ENCODE measurements around the gene MBOAT2. TPM values are rescaled to one million over a fixed set of nuclear protein-coding genes. Genes with fewer than 3 reads are reported as not detected.

MBOAT2 gene
- total RNA-seq, 6 donors from 2014 or later, result 18.8 to 39.2 (median 24.1) TPM

DNA sequence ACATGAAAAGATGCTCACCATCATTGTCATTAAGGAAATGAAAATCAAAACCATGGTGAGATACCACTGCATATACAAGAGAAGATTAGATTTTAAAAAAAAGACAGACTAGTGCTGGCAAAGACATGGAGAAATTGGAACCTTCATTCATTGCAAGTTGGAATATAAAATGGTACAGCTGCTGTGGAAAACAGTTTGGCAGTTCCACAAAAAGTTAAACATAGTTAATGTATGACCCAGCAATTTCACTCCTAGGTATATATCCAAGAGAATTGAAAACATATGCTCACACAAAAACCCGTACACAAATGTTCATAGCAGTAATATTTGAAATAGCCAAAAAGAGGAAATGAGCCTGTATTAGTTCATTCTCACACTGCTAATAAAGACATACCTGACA, 33.7 kb upstream of the MBOAT2 start:
- Histone ChIP-seq H3K4me3 (no peak overlapping the region), H3K36me3 (no peaks in the 10 kb centered on the region), H3K27ac (no peak overlapping the region), H3K9me3 (no peaks in the 10 kb centered on the region), H3K27me3 (no peaks in the 10 kb centered on the region), H3K4me1 (no peaks in the 10 kb centered on the region)
- ATAC-seq (ENCODE audit: low FRiP score in 2 of 2) (no peak), DNase-seq (no peak)
- 33 to 43% methylated on average over 1 of the region's 1 CpG for WGBS, 2 donors
- TF ChIP-seq POLR2A (IDR thresholded peaks at IDR 0.05) (no peak), POLR2AphosphoS5 (IDR thresholded peaks at IDR 0.05) (no peak), EP300 (IDR thresholded peaks at IDR 0.05) (no peak)
- TF ChIP-seq, protein P1, sequence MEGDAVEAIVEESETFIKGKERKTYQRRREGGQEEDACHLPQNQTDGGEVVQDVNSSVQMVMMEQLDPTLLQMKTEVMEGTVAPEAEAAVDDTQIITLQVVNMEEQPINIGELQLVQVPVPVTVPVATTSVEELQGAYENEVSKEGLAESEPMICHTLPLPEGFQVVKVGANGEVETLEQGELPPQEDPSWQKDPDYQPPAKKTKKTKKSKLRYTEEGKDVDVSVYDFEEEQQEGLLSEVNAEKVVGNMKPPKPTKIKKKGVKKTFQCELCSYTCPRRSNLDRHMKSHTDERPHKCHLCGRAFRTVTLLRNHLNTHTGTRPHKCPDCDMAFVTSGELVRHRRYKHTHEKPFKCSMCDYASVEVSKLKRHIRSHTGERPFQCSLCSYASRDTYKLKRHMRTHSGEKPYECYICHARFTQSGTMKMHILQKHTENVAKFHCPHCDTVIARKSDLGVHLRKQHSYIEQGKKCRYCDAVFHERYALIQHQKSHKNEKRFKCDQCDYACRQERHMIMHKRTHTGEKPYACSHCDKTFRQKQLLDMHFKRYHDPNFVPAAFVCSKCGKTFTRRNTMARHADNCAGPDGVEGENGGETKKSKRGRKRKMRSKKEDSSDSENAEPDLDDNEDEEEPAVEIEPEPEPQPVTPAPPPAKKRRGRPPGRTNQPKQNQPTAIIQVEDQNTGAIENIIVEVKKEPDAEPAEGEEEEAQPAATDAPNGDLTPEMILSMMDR (IDR thresholded peaks at IDR 0.05), result no peak

DNA sequence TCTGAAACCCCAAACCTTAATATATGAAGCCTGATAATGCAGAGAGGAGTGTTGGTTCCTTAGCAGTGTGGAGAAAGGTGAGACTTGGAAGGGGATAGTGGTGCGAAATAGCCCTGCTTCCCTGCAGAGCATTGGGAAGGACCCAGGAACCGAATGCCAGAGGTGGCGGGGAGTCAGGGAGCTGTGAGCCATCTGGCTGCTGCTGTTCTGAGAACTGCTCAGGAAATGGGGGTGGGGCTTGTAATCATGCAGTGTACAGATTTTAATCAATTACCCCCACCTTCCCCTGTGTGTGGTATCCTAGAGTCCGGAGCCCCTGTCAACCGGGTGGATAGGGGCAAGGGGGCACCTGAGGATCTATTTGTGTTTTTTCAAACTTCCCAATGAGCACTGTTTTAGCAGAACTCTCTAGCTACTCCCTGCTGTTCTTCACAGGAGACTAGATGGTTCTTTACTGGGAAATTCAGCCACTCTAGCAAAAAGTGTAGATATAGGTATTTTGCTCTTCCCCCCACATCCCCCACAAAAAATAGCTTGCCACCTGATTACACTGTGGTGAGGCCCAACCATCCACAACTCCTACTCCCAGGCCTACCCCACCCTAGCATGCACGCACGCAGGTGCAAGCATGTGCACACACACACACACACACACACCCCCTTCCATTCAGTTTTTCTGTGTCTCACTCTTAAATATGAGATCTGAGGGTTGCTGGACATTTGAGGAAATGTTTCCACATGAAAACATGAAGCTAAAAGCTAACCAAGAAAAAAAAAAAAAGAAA, 30.1 kb upstream of the MBOAT2 start:
- H3K4me3 ChIP-seq, result no peak overlapping the region
- H3K27ac ChIP-seq, result no peak overlapping the region
- H3K27me3 ChIP-seq, result no peaks in the 10 kb centered on the region
- H3K9me3 ChIP-seq, result no peaks in the 10 kb centered on the region
- WGBS, 2 donors, result 50 to 58% methylated on average over 7 of the region's 7 CpGs
- DNase-seq (no peak), ATAC-seq (ENCODE audit: low FRiP score in 2 of 2) (no peak)
- H3K4me1 ChIP-seq, result peaks cover 5 to 10% (median 7%) of the 10 kb centered on the region in 4 donors
- TF ChIP-seq EP300 (IDR thresholded peaks at IDR 0.05), result no peak
- no peak for TF ChIP-seq POLR2AphosphoS5 (IDR thresholded peaks at IDR 0.05)
- no peak for TF ChIP-seq POLR2A (IDR thresholded peaks at IDR 0.05)
- TF ChIP-seq, protein P1 (IDR thresholded peaks at IDR 0.05), result no peak
- H3K36me3 ChIP-seq, result no peaks in the 10 kb centered on the region

DNA sequence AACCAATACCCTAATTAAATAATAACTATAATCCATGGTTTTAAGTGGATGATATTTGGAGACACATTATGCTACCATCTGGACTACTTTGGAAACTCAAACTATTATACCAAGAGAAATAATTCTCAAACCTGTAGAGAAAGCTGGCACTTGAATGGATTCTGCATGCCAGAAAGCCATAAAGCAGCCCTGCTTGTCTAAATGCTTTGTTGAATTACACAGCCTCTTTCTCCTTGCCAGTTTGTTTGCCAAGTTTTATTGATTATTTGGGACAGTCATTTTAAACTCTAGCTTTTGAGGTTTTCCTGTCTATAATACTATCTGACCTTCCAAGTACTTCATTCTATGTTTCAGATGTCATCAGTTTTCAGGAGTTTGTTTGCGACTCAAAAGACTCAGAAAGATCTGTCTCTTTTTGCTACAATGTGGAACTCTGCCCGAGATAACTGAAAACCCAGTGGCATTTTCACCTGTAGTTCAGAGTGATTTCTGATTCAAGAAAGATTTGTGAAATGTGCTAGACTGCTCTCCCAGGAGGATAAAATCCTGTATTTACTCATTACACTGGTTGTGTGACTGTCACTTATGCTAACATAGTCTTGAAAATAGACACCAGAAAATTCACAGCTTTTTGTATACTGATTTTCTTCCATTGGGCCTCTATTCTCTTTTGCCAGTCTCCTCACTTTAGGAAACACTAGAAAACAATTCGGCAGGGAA, 29.2 kb upstream of the MBOAT2 start:
- H3K27ac ChIP-seq, result no peak overlapping the region
- no peak overlapping the region for H3K4me3 ChIP-seq
- no peak for ATAC-seq (ENCODE audit: low FRiP score in 2 of 2)
- TF ChIP-seq, protein P1 (IDR thresholded peaks at IDR 0.05), result no peak
- TF ChIP-seq POLR2A (IDR thresholded peaks at IDR 0.05) (no peak), EP300 (IDR thresholded peaks at IDR 0.05) (no peak), POLR2AphosphoS5 (IDR thresholded peaks at IDR 0.05) (no peak)
- H3K4me1 ChIP-seq, result peaks cover 5 to 10% (median 7%) of the 10 kb centered on the region in 4 donors
- WGBS, 2 donors, result 50 to 57% methylated on average over 3 of the region's 3 CpGs
- no peaks in the 10 kb centered on the region for H3K27me3 ChIP-seq
- no peaks in the 10 kb centered on the region for H3K9me3 ChIP-seq
- no peak for DNase-seq
- H3K36me3 ChIP-seq, result no peaks in the 10 kb centered on the region

DNA sequence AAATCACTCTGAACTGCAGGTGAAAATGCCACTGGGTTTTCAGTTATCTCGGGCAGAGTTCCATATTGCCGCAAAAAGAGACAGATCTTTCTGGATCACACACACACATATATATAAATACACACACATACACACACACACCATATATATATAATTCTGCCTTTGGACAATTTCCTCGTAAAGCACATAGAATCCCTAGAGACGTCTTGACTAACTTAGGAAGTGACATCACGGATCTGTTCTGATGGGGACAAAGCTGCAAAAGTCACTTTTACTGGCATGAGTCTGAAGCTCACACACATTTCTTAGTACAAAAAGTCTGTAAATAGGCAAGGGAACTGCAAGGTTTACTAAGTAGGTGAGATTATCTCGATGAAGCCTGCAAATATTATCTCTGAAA, 28.6 kb upstream of the MBOAT2 start:
- Histone ChIP-seq H3K4me1 (peaks cover 5 to 10% (median 7%) of the 10 kb centered on the region in 4 donors), H3K27me3 (no peaks in the 10 kb centered on the region), H3K27ac (no peak overlapping the region), H3K9me3 (no peaks in the 10 kb centered on the region), H3K4me3 (no peak overlapping the region), H3K36me3 (no peaks in the 10 kb centered on the region)
- no peak for ATAC-seq (ENCODE audit: low FRiP score in 2 of 2)
- DNase-seq, result no peak
- 79 to 82% methylated on average over 6 of the region's 6 CpGs for WGBS, 2 donors
- TF ChIP-seq, protein P1 (IDR thresholded peaks at IDR 0.05), result no peak
- TF ChIP-seq POLR2AphosphoS5 (IDR thresholded peaks at IDR 0.05), result no peak
- no peak for TF ChIP-seq POLR2A (IDR thresholded peaks at IDR 0.05)
- no peak for TF ChIP-seq EP300 (IDR thresholded peaks at IDR 0.05)
